ENCODE results near the gene HEBP2.

DNA sequence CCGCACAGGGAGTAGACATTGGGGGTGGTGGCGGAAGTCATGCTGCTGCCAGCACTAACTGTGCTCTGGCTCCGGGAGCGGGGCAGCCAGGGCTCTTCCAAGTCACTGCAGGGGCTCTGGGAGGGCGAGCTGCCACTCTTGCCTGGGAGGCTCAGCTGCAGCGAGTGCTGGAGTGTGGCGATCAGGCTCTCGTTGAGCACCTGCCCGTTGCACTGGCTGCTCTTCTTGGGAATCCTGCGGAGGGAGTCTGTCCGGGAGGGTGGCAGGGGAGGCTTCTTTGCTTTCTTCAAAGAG is 28.0 kb downstream of the HEBP2 start:
- TF ChIP-seq, protein P1, sequence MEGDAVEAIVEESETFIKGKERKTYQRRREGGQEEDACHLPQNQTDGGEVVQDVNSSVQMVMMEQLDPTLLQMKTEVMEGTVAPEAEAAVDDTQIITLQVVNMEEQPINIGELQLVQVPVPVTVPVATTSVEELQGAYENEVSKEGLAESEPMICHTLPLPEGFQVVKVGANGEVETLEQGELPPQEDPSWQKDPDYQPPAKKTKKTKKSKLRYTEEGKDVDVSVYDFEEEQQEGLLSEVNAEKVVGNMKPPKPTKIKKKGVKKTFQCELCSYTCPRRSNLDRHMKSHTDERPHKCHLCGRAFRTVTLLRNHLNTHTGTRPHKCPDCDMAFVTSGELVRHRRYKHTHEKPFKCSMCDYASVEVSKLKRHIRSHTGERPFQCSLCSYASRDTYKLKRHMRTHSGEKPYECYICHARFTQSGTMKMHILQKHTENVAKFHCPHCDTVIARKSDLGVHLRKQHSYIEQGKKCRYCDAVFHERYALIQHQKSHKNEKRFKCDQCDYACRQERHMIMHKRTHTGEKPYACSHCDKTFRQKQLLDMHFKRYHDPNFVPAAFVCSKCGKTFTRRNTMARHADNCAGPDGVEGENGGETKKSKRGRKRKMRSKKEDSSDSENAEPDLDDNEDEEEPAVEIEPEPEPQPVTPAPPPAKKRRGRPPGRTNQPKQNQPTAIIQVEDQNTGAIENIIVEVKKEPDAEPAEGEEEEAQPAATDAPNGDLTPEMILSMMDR (IDR thresholded peaks at IDR 0.05; ENCODE audit: insufficient read depth, low read depth, low read length): no peak
- no peak for TF ChIP-seq EZH2 (IDR thresholded peaks at IDR 0.05; ENCODE audit: insufficient read depth, low read length)

Measured in astrocyte (in vitro differentiated cells and primary cell).